Inflammatory macrophage (primary cell): Measurements from ENCODE around the gene RAB3GAP1.
"Not testable (repeated sequence)": the region's sequence is repeated elsewhere in the genome, so short reads cannot be mapped to it uniquely, and the experiment has no call there.

Experiments
- DNase-seq, 2 donors: peaks; one replicate each; pipeline ENCODE4 v3.0.0-alpha.2; 2020 to 2022

The RAB3GAP1 gene

GRCh38 chr2:135105513-135106316 lies 53.6 kb downstream of the RAB3GAP1 start:
- DNase-seq = not testable (repeated sequence)

- DNase-seq = no peak
Observed at GRCh38 chr2:135113322-135113721, 61.2 kb downstream of the RAB3GAP1 start.

GRCh38 chr2:135119582-135119981 lies 67.5 kb downstream of the RAB3GAP1 start:
- DNase-seq = no peak

GRCh38 chr2:135121016-135121657 lies 69.0 kb downstream of the RAB3GAP1 start:
- no peak for DNase-seq

- DNase-seq = not testable (repeated sequence)
Observed at GRCh38 chr2:135121658-135122039, 69.6 kb downstream of the RAB3GAP1 start.

GRCh38 chr2:135124924-135125886 lies 73.1 kb downstream of the RAB3GAP1 start:
- DNase-seq = no peak

GRCh38 chr2:135125940-135126339 lies 73.8 kb downstream of the RAB3GAP1 start:
- no peak for DNase-seq

GRCh38 chr2:135130751-135131150 lies 78.7 kb downstream of the RAB3GAP1 start:
- no peak for DNase-seq

GRCh38 chr2:135132314-135132713 lies 80.2 kb downstream of the RAB3GAP1 start:
- no peak for DNase-seq

- no peak for DNase-seq
Observed at GRCh38 chr2:135140606-135141005, 88.5 kb downstream of the RAB3GAP1 start.

GRCh38 chr2:135142323-135142722 lies 90.2 kb downstream of the RAB3GAP1 start:
- DNase-seq = no peak

- DNase-seq = no peak
Observed at GRCh38 chr2:135144343-135144742, 92.3 kb downstream of the RAB3GAP1 start.

- DNase-seq = no peak
Observed at GRCh38 chr2:135149251-135149650, 97.2 kb downstream of the RAB3GAP1 start.

GRCh38 chr2:135150725-135151124 lies 98.6 kb downstream of the RAB3GAP1 start:
- DNase-seq = no peak

GRCh38 chr2:135151615-135152014 lies 99.5 kb downstream of the RAB3GAP1 start:
- DNase-seq = no peak

- no peak for DNase-seq
Observed at GRCh38 chr2:135152361-135152760, 100.3 kb downstream of the RAB3GAP1 start.

GRCh38 chr2:135154962-135155361 lies 102.9 kb downstream of the RAB3GAP1 start:
- DNase-seq = no peak

GRCh38 chr2:135157856-135158255 lies 105.8 kb downstream of the RAB3GAP1 start:
- no peak for DNase-seq

- DNase-seq = no peak
Observed at GRCh38 chr2:135159191-135159590, 107.1 kb downstream of the RAB3GAP1 start.

GRCh38 chr2:135162377-135162776 lies 110.3 kb downstream of the RAB3GAP1 start:
- no peak for DNase-seq

GRCh38 chr2:135162786-135163185 lies 110.7 kb downstream of the RAB3GAP1 start:
- no peak for DNase-seq

GRCh38 chr2:135163306-135163705 lies 111.2 kb downstream of the RAB3GAP1 start:
- no peak for DNase-seq

GRCh38 chr2:135163901-135164300 lies 111.8 kb downstream of the RAB3GAP1 start:
- DNase-seq = no peak
